Measurements from ENCODE around the gene BPIFA1.

BPIFA1 gene

DNA sequence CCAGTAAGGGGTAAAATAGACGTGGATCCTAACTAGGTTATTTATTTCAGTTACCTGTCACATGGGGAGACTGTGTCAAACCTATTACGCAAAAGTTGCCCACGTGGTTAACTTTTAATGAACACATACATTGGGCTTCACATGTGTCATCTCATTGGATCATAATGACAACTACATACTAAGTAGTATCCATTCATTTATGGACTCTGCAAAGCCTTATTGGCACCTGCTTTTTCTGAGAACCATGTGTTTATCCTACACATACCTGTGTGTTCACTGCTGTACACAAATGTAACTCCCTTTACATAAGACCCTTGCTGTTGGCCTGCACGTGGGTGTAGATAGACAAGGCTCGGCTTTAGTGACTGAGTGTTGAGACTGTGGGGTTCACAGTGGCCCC lies 5.1 kb downstream of the BPIFA1 start:
- DNase-seq = no peak

DNA sequence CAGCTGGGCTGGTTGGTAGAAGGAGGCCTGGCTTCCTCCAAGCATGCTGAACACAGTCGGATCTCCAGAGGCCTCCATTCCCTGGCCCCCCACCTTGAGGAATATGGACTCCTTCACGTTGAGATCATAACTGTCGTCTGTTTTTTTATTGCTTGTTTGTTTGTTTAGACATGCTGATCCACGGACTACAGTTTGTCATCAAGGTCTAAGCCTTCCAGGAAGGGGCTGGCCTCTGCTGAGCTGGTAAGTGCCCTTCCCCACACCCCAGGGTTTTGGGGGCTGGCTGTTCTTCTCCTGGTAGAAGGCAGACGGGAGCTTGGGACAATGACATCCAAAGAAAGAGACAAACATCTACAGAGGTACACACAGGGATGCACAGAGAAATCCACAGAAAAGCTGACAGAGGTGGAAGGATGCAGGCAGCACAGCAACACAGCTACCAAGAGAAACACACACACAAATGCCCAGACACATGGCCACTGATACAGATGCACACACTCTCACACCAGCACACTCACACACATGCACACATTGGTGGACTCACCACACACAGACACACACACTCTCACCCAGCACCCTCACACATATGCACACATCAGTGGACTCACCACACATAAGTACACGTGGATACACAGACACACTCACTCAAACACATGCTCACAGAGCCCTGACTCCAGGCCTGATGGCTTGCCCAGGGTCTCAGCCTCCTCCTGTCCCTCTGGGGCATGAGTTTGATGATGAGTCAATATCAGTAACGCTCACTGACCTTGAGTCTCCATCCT lies 6.7 kb downstream of the BPIFA1 start:
- no peak for DNase-seq

DNA sequence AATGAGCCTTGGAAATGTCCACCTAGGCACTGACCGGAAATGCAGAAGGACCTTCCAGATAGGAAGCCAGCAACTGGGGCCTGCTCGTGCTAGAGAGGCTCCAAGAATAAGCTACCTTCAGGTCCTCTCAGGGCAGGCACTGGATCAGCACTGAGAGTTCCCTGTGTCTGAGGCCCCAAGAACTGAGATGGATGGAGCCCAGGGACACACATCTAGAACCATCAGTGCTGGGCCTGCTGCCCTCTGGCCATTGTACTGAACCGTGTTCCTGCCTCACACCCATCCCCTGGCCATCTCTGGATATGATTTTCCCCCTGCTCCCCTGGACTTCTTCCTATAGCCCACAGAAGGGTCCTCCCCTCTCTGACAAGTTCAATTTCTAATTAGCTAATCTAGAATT lies 10.3 kb downstream of the BPIFA1 start:
- DNase-seq = no peak

DNA sequence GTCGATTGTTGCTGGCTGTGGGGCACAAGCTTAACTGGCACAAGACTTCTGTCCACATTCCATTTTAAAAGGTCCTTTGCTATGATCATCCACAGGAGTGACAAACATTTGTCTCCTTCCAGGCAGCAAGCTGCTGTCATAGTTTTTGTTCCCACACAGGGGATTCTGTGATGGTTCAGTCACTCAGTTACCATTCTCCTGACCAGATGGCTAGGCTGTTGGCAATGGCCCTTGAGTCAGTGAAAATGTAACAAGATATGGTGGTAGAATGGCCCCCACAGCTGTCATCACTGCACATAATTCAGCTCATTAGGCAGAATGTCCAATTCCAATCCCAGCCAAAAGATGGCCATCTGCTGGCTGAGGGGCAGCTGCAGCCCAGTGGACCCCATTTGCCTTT lies 13.7 kb downstream of the BPIFA1 start:
- DNase-seq = peak; percentile 99 to 100

DNA sequence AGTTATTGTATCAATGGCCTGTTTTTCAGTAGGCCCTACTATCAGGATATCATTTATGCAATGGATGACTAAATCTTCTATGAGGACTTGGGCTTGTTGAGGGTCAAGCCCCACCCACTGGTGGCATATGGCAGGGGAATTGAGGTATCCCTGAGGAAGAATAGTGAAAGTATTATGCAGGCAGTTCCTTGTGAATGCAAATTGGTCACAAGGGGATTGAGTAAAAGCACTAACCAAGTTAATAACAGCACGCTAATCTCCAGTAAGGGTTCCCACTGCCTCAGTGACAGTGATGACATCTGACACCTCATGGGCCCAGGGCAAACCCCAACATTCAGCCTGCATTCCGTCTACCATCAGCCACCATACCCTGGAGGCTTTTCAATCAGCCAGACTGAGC lies 14.9 kb downstream of the BPIFA1 start:
- DNase-seq = peak; percentile 100

GRCh38 chr20:33251496-33251895 lies 15.7 kb downstream of the BPIFA1 start:
- peak in 1 of 2 experiments; percentile 52 for DNase-seq

GRCh38 chr20:33252460-33252859 lies 16.7 kb downstream of the BPIFA1 start:
- no peak for DNase-seq

GRCh38 chr20:33255005-33255404 lies 19.2 kb downstream of the BPIFA1 start:
- DNase-seq = no peak

GRCh38 chr20:33257237-33257636 lies 21.4 kb downstream of the BPIFA1 start:
- DNase-seq = no peak

GRCh38 chr20:33259371-33259770 lies 23.6 kb downstream of the BPIFA1 start:
- no peak for DNase-seq

GRCh38 chr20:33261465-33261864 lies 25.7 kb downstream of the BPIFA1 start:
- peak; percentile 48 for DNase-seq

DNA sequence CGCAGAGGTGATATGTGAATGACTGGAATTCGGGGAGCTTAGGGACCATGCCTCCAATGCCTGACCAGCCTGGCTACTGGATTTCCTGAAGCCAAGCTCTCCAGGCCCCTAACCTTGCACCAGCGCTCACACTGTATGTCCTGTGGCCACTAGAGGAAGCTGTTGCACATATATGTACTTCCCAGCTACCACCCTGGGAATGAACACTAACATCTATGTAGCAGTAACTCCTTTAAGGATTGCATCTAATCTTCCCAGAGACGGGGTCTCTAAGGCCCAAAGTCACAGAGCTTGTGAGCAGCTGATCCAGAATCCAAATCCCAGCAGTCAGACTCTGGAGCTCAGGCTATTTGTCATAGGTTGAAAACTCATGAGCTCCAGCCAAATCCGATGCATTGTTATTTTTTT lies 26.9 kb downstream of the BPIFA1 start:
- DNase-seq = peak; percentile 88 to 95

DNA sequence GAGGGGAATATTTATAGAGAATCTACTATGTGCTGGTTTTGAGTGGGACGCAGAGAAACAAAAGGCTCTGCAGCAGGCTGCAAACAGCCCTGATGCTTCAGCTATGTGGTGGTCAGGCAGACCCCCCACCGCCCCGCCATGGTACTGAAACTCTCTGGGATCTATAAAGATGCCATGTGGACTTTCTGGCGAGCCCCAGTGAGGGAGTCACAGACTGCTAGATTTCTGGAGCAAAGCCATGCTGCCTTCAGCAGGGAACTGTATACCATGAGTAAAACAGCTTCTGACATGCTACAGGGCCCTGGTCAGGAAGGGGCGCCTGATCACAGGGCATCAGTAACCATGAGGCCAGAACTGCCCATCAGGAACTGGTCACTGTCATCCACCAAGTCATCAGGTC lies 28.0 kb downstream of the BPIFA1 start:
- no peak for DNase-seq

GRCh38 chr20:33267701-33268100 lies 31.9 kb downstream of the BPIFA1 start:
- DNase-seq = no peak

DNA sequence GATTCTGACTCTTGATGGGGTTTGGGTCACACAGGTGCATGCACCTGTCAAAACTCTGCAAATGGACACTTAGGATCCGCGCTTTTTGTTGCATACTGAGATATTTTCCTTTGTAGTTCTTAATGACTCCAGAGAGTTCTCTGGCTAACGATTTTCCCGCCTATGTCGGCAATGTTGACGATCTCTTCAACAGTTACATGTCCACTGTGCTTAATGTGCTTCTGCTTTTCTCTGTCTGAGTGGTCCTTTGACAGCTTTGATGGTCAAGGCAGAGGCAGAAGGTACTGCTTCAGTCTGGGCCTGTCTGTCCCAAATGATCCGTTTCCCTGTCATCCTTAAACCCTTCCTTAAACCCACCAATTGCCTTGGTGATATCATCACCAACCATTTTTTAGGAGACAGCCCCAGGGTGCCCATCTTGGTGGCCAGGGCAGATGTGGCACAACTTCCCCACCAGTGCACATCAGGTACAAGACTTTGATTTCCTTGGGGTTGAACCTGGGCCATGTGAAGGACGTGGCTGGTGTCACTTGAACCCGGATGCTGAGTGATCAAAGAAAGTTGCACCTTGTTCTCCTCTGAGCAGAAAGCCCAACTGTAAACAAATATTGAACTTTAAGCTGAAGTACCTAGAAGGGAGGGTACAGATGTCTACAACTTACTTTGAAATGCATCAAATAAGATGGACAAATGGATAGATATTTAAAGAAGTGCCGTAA lies 36.5 kb downstream of the BPIFA1 start:
- no peak for DNase-seq

- DNase-seq = no peak
These were observed 37.5 kb downstream of the BPIFA1 start for GRCh38 chr20:33273117-33273851.

DNA sequence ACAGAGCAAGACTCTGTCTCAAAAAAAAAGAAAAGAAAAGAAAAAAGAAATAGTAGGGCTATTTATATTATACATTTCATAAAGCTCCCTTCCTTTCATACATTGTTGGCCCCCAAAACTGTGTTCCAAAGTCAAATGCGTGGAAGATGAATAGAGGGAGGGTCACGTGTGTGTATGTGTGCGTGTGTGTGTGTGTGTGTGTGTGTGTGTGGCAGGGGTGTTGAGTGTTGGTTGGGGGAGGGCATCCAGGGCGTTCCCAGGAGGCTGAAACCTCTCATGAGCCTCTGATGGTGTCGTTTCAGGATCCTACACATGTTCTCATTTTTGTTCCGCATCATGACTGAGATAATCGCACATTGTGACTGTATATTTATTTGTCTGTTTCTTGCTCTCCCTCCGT lies 39.4 kb downstream of the BPIFA1 start:
- DNase-seq = no peak

DNA sequence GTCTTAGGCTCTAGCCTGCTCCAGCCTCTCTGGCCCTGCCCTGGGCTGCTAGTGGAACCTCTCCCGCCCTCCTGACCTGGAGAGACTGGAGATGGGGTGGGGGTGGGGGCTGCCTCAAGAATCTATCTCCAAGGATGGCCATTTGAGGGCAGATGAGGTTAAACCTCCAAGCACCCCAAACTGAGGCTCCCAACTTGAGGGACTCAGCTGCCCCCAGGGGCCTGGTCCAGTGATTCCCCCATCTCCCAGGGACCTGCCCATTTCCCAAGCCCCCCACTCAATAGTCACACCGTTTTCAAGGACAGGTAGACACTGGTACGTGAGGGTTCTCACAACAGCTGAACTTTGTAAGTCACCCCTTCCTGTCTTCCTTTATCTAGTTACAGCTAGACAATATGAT lies 40.1 kb downstream of the BPIFA1 start:
- DNase-seq = no peak

DNA sequence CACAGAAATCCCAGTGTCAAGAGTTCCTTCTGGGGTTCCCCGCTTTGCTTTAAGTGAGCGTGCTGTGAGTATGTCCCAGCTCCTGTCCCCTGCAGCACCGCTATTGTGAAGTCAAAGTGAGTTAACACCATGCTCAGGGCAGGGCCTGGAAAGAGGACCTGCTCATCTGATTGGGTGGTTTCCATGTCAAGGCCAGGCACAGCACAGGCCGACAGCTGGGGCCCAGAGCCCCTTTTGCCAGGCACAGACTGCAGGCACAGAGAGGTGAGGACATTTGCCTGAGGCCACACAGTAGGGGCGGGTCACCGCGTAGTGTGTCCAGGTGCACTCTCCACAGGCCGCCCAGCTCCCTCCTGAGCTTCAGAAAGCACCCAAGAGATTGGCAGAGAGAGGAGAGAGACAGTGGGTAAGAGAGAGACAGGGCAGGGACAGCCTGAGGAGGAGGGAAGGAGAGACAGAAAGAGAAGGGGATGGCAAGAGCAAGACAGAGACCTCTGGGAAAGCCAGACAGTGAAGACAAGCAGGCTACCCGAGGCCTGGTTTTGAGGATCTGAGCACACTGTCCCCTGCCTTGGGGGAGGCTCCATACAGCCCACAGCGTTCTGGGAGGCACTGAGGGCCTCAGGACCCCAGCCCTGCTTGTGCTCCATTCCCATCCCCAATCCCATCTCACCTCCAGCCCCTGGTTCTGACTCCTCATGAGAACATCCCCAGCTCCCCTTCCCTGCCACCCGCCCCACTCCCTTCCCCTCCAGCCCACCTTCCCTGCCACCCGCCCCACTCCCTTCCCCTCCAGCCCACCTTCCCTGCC lies 40.7 kb downstream of the BPIFA1 start:
- DNase-seq = no peak

DNA sequence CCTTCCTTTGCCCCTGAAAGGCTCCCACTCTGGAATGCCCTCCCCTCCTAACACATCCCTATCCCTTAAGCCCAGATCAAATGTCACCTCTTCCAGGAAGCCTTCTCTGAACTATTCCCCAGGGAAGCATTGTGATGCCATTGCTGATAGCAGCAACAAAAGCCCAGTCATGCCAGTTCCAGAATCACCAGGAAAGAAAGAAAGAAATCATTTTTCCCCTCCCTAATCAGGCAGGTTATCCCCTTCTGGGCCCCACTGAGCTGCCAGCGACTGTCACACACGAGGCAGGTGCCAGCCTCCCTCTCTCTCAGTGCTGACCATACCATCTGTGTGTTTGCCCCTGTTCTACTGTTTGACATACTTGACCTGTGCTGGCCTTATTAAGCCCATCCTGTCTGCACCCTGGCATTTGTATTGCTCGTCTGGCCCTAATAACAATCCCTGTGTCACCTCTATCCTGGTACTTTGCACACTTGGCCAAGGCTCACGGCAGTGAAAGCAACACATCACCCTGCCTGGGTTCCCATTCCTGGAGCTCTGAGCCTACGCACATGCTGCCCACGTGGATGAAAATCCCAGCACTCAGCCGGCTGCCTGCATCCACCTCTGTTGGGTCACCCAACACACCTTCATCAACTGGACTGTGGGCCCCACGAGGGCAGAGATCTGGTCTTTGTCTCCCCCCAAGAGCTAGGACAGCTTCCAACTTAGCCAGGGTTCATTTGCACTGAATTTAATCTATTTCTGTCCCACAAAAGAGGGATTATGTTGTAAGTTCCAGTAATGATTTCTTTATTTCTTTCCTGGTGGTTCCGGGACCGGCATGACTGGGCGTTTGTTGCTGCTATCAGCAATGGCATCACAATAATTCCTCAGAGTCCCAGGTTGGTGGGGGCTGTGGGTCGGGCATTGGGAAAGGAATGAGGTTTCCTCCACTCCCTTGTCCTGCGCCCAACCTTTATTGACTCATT lies 42.0 kb downstream of the BPIFA1 start:
- peak; percentile 76 to 87 for DNase-seq

DNA sequence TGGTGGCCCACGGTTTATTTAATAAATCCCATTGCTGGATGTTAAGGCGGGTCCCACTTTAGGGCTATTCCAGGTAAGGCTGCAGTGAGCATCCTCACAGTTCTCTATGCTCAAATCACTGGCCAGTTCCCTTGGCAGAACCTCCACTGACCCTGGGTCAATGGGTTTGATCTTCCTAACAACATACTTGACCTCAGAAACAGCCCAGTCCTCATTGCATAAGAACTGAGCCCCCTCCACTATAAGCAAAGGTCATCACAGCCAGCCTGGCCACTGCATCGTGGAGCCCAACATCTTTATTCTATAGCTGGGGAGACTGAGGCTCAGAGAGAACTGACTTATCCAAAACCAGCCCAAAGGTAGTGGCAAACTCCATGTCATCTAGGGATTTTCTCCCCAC lies 42.9 kb downstream of the BPIFA1 start:
- no peak for DNase-seq

All from NCI-H524 (cell line).